H9 (cell line): ENCODE measurements around the gene NCOA1. TPM values are rescaled to one million over a fixed set of nuclear protein-coding genes. Genes with fewer than 3 reads are reported as not detected.

Experiments used
- DNase-seq: peaks from one replicate; pipeline ENCODE4 v3.0.0-alpha.2; 2017
- H2AFZ ChIP-seq: one replicate; pipeline ENCODE4 v1.6.1; 2013; ENCODE audit warnings: mild to moderate bottlenecking, low read length, control low read depth, moderate library complexity
- H2AK5ac ChIP-seq: 2 replicates; pipeline ENCODE4 v1.6.1; 2013; ENCODE audit warnings: low read length, control low read depth, mixed read lengths; ENCODE audit not compliant: insufficient read length
- H2BK120ac ChIP-seq: one replicate; pipeline ENCODE4 v1.6.1; 2013; ENCODE audit warnings: low read depth, mild to moderate bottlenecking, low read length, control low read depth, inconsistent platforms; ENCODE audit not compliant: poor library complexity, severe bottlenecking
- H2BK12ac ChIP-seq: 2 replicates; pipeline ENCODE4 v1.6.1; 2013; ENCODE audit warnings: low read length, control low read depth, mixed read lengths, low read depth; ENCODE audit not compliant: insufficient read length
- H2BK15ac ChIP-seq: 2 replicates; pipeline ENCODE4 v1.6.1; 2013; ENCODE audit warnings: low read depth, low read length, control low read depth
- H2BK20ac ChIP-seq: one replicate; pipeline ENCODE4 v1.6.1; 2013; ENCODE audit warnings: low read depth, mild to moderate bottlenecking, low read length, control low read depth, inconsistent platforms; ENCODE audit not compliant: poor library complexity, severe bottlenecking
- H2BK5ac ChIP-seq: 2 replicates; pipeline ENCODE4 v1.6.1; 2013; ENCODE audit warnings: low read length, control low read depth, mixed read lengths; ENCODE audit not compliant: insufficient read length
- H3K14ac ChIP-seq: 2 replicates; pipeline ENCODE4 v1.6.1; 2013; ENCODE audit warnings: low read length, control low read depth; ENCODE audit not compliant: insufficient read depth
- H3K18ac ChIP-seq: 2 replicates; pipeline ENCODE4 v1.6.1; 2013; ENCODE audit warnings: low read depth, mild to moderate bottlenecking, mixed read lengths, low read length, control low read depth; ENCODE audit not compliant: insufficient read length
- H3K23ac ChIP-seq: 2 replicates; pipeline ENCODE4 v1.6.1; 2013; ENCODE audit warnings: low read length, control low read depth, mixed read lengths, low read depth; ENCODE audit not compliant: insufficient read length
- H3K23me2 ChIP-seq: 2 replicates; pipeline ENCODE4 v1.6.1; 2013; ENCODE audit warnings: low read depth, mild to moderate bottlenecking, mixed read lengths, low read length, control low read depth; ENCODE audit not compliant: insufficient read length, poor library complexity, severe bottlenecking
- H3K27ac ChIP-seq: 2 replicates; pipeline ENCODE4 v1.5.1; 2013; ENCODE audit warnings: low read length, control low read depth, mixed read lengths, low read depth; ENCODE audit not compliant: insufficient read length
- H3K27me3 ChIP-seq: 2 replicates; pipeline ENCODE4 v1.6.1; 2013; ENCODE audit warnings: low read length, control low read depth, inconsistent platforms; ENCODE audit not compliant: insufficient read depth
- H3K4ac ChIP-seq: 2 replicates; pipeline ENCODE4 v1.6.1; 2013; ENCODE audit warnings: low read depth, mild to moderate bottlenecking, control low read depth, inconsistent platforms, low read length, moderate library complexity
- H3K4me1 ChIP-seq: 2 replicates; pipeline ENCODE4 v1.6.1; 2013; ENCODE audit warnings: low read length, control low read depth, inconsistent platforms; ENCODE audit not compliant: insufficient read depth
- H3K4me2 ChIP-seq: 2 replicates; pipeline ENCODE4 v1.6.1; 2013; ENCODE audit warnings: low read length, control low read depth, mixed read lengths; ENCODE audit not compliant: insufficient read length, insufficient read depth
- H3K56ac ChIP-seq: 2 replicates; pipeline ENCODE4 v1.6.1; 2013; ENCODE audit warnings: low read depth, mild to moderate bottlenecking, mixed read lengths, low read length, control low read depth; ENCODE audit not compliant: insufficient read length
- H3K79me1 ChIP-seq: 2 replicates; pipeline ENCODE4 v1.6.1; 2013; ENCODE audit warnings: low read depth, mild to moderate bottlenecking, moderate library complexity, low read length, control low read depth, inconsistent platforms; ENCODE audit not compliant: insufficient read depth, poor library complexity, severe bottlenecking
- H3K79me2 ChIP-seq: 2 replicates; pipeline ENCODE4 v1.6.1; 2013; ENCODE audit warnings: low read length, control low read depth, inconsistent platforms; ENCODE audit not compliant: insufficient read depth
- H3K9ac ChIP-seq: 2 replicates; pipeline ENCODE4 v1.6.1; 2013; ENCODE audit warnings: low read length, control low read depth, mixed read lengths; ENCODE audit not compliant: insufficient read length; ENCODE audit errors: extremely low read depth
- H3K9me3 ChIP-seq: one replicate; pipeline ENCODE4 v1.6.1; 2013; ENCODE audit warnings: low read depth, low read length, inconsistent platforms; ENCODE audit not compliant: control insufficient read depth
- H3T11ph ChIP-seq: one replicate; pipeline ENCODE4 v1.6.1; 2013; ENCODE audit warnings: mild to moderate bottlenecking, low read length, control low read depth, inconsistent platforms
- H4K20me1 ChIP-seq: one replicate; pipeline ENCODE4 v1.6.1; 2013; ENCODE audit not compliant: control insufficient read depth, insufficient read length, insufficient read depth
- H4K5ac ChIP-seq: 2 replicates; pipeline ENCODE4 v1.6.1; 2013; ENCODE audit warnings: low read depth, mild to moderate bottlenecking, mixed read lengths, low read length, control low read depth; ENCODE audit not compliant: insufficient read length
- H4K8ac ChIP-seq: replicated peaks from 2 replicates; pipeline ENCODE4 v1.6.1; 2013; ENCODE audit warnings: low read length, control low read depth, mixed read lengths, low read depth; ENCODE audit not compliant: insufficient read length
- H4K91ac ChIP-seq: 2 replicates; pipeline ENCODE4 v1.6.1; 2013; ENCODE audit warnings: low read depth, mild to moderate bottlenecking, moderate library complexity, mixed read lengths, low read length, control low read depth; ENCODE audit not compliant: insufficient read length
- H3K27ac Mint-ChIP-seq, 3 experiments: 2 replicates in 2 of 3; 3 replicates in 1 of 3; pipeline ENCODE4 v1.8.0; 2020 to 2021; ENCODE audit warnings: mixed read lengths in 3 of 3, mild to moderate bottlenecking in 1 of 3, moderate library complexity in 1 of 3
- H3K27me3 Mint-ChIP-seq: 2 replicates; pipeline ENCODE4 v1.8.0; 2021; ENCODE audit warnings: low read depth, mild to moderate bottlenecking, moderate library complexity, mixed read lengths
- H3K36me3 Mint-ChIP-seq, 3 experiments: 2 replicates in 2 of 3; 3 replicates in 1 of 3; pipeline ENCODE4 v1.8.0; 2020 to 2021; ENCODE audit warnings: low read depth in 3 of 3, mixed read lengths in 3 of 3; ENCODE audit not compliant: insufficient read depth in 1 of 3
- H3K4me1 Mint-ChIP-seq, 2 experiments: 2 replicates each; pipeline ENCODE4 v1.8.0; 2020; ENCODE audit warnings: mixed read lengths in 2 of 2
- H3K4me3 Mint-ChIP-seq, 2 experiments: 2 replicates in 1 of 2; 3 replicates in 1 of 2; pipeline ENCODE4 v1.8.0; 2020 to 2021; ENCODE audit warnings: mild to moderate bottlenecking in 2 of 2, mixed read lengths in 2 of 2, moderate library complexity in 1 of 2
- H3K9me3 Mint-ChIP-seq, 2 experiments: 2 replicates in 1 of 2; 3 replicates in 1 of 2; pipeline ENCODE4 v1.8.0; 2020; ENCODE audit warnings: mild to moderate bottlenecking in 2 of 2, mixed read lengths in 2 of 2, moderate library complexity in 1 of 2
- WGBS: extraction: QIAGEN DNeasy Blood & Tissue Kit; methylation state at CpG from one replicate; pipeline ENCODE4 v1.1.7; 2013; ENCODE audit warnings: missing lambda C conversion rate, low lambda C conversion rate, mixed read lengths; ENCODE audit not compliant: insufficient read length; ENCODE audit errors: extremely low coverage; 5-methylcytosine and 5-hydroxymethylcytosine counted together
- total RNA-seq: library from RNA; stranded (reverse); gene quantifications from 2 replicates; pipeline ENCODE4 v1.2.1, GENCODE V29; 2021
- TF ChIP-seq, protein P1 (sequence below): fragments of 200-600 bp; sonication (generic); conservative IDR thresholded peaks from 3 replicates; pipeline ENCODE4 v1.8.0; 2021; ENCODE audit warnings: antibody characterized with exemption, mild to moderate bottlenecking

Gene NCOA1
- total RNA-seq, 1 experiment from 2014 or later, result 14.8 TPM

DNA sequence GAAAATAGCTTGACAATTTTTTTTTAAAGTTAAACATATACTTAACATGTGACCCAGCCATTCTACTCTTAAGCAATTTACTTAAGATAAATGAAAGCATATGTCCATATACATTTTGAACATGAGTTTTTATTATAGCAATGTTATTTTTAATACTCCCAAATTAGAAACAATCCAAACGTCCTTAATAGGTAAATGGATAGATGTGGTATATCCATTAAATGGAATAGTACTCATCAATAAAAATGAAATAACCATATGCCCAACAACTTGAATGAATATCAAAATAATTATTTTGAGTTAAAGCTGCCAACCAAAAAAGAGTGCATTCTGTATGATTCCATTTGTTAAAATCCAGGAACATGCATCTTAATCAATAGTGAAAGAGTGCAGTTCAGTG, 29.1 kb downstream of the NCOA1 start:
- Mint-ChIP-seq H3K4me3 (no peak overlapping the region), H3K9me3 (no peaks in the 10 kb centered on the region), H3K27ac (no peak overlapping the region), H3K4me1 (peaks cover 3% of the 10 kb centered on the region in 2 experiments; a peak in 3 of 4 replicates), H3K27me3 (no peaks in the 10 kb centered on the region), H3K36me3 (peaks cover 0 to 6% (median 0%) of the 10 kb centered on the region in 3 experiments; a peak in 1 of 7 replicates)
- TF ChIP-seq, protein P1, sequence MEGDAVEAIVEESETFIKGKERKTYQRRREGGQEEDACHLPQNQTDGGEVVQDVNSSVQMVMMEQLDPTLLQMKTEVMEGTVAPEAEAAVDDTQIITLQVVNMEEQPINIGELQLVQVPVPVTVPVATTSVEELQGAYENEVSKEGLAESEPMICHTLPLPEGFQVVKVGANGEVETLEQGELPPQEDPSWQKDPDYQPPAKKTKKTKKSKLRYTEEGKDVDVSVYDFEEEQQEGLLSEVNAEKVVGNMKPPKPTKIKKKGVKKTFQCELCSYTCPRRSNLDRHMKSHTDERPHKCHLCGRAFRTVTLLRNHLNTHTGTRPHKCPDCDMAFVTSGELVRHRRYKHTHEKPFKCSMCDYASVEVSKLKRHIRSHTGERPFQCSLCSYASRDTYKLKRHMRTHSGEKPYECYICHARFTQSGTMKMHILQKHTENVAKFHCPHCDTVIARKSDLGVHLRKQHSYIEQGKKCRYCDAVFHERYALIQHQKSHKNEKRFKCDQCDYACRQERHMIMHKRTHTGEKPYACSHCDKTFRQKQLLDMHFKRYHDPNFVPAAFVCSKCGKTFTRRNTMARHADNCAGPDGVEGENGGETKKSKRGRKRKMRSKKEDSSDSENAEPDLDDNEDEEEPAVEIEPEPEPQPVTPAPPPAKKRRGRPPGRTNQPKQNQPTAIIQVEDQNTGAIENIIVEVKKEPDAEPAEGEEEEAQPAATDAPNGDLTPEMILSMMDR, result no peak
- Histone ChIP-seq H2BK15ac (no peak overlapping the region), H2BK12ac (no peak overlapping the region), H3K79me2 (no peaks in the 10 kb centered on the region), H4K20me1 (no peaks in the 10 kb centered on the region), H3T11ph (no peak overlapping the region), H2AK5ac (no peak overlapping the region), H3K23me2 (no peaks in the 10 kb centered on the region), H3K56ac (no peak overlapping the region), H4K8ac (no peak overlapping the region), H4K91ac (no peak overlapping the region), H3K4me1 (no peaks in the 10 kb centered on the region), H2BK20ac (no peak overlapping the region), H4K5ac (no peak overlapping the region), H2BK120ac (no peak overlapping the region), H3K14ac (no peak overlapping the region), H3K18ac (no peak overlapping the region), H3K9ac (no peak overlapping the region), H3K4me2 (no peak overlapping the region), H3K9me3 (no peaks in the 10 kb centered on the region), H3K23ac (no peak overlapping the region), H2AFZ (no peak overlapping the region), H3K4ac (no peak overlapping the region), H3K27ac (no peak overlapping the region), H2BK5ac (no peak overlapping the region), H3K27me3 (no peaks in the 10 kb centered on the region), H3K79me1 (no peaks in the 10 kb centered on the region)
- DNase-seq, result no peak
- no CpG with 5 or more reads among the region's 1 CpG for WGBS
